Transverse colon (tissue), 4 donors: ENCODE measurements around the gene CHP1.
"Not testable (repeated sequence)": the region's sequence is repeated elsewhere in the genome, so short reads cannot be mapped to it uniquely, and the experiment has no call there.

Experiments used
- POLR2AphosphoS5 ChIP-seq, 3 donors: sonication (generic); formaldehyde crosslinking; IDR thresholded peaks; one replicate each; pipeline ENCODE4 v1.6.1; 2016; ENCODE audit warnings: antibody characterized with exemption in 3 of 3
- TF ChIP-seq, protein P1 (sequence below), 5 experiments: fragments of 200-600 bp in 3 of 5; fragments of 450-650 bp in 2 of 5; sonication (generic) in 3 of 5; IDR thresholded peaks; 1 replicate in 2 of 5; 2 replicates in 3 of 5; pipeline ENCODE4 v1.5.1; 2016 to 2017; ENCODE audit warnings: antibody characterized with exemption in 5 of 5, inconsistent platforms in 3 of 5, mild to moderate bottlenecking in 2 of 5, moderate library complexity in 1 of 5

DNA sequence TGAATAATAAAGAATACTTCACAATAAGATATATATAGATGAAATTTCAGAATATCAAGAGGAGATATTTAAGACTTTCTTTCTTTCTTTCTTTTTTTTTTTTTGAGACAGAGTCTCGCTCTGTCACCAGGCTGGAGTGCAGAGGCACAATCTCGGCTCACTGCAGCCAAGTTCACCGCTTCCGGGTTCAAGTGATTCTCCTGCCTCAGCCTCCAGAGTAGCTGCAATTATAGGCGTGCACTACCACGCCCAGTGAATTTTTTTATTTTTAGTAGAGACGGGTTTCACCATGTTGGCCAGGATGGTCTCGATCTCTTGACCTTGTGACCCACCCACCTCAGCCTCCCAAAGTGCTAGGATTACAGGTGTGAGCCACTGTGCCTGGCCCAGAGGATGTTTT, 19.7 kb downstream of the CHP1 start:
- TF ChIP-seq, protein P1, sequence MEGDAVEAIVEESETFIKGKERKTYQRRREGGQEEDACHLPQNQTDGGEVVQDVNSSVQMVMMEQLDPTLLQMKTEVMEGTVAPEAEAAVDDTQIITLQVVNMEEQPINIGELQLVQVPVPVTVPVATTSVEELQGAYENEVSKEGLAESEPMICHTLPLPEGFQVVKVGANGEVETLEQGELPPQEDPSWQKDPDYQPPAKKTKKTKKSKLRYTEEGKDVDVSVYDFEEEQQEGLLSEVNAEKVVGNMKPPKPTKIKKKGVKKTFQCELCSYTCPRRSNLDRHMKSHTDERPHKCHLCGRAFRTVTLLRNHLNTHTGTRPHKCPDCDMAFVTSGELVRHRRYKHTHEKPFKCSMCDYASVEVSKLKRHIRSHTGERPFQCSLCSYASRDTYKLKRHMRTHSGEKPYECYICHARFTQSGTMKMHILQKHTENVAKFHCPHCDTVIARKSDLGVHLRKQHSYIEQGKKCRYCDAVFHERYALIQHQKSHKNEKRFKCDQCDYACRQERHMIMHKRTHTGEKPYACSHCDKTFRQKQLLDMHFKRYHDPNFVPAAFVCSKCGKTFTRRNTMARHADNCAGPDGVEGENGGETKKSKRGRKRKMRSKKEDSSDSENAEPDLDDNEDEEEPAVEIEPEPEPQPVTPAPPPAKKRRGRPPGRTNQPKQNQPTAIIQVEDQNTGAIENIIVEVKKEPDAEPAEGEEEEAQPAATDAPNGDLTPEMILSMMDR (IDR thresholded peaks at IDR 0.05): not testable (repeated sequence)
- TF ChIP-seq POLR2AphosphoS5 (IDR thresholded peaks at IDR 0.05): not testable (repeated sequence)
